HepG2 (cell line): ENCODE measurements around the gene LRRC45. TPM values are rescaled to one million over a fixed set of nuclear protein-coding genes. Genes with fewer than 3 reads are reported as not detected.

Experiments used
- ATAD3A ChIP-seq: sonication (generic); formaldehyde crosslinking; IDR thresholded peaks from 2 replicates; pipeline ENCODE4 v1.4.0; 2020; ENCODE audit warnings: missing genetic modification reagents
- GFI1 ChIP-seq: sonication (generic); formaldehyde crosslinking; IDR thresholded peaks from 2 replicates; pipeline ENCODE4 v1.5.0; 2020; ENCODE audit warnings: missing genetic modification reagents, mild to moderate bottlenecking, borderline replicate concordance
- MATR3 ChIP-seq: sonication (generic); formaldehyde crosslinking; IDR thresholded peaks from 2 replicates; pipeline ENCODE4 v1.4.0; 2020; ENCODE audit warnings: missing genetic modification reagents
- NONO ChIP-seq, 2 experiments: fragments of 450-650 bp in 1 of 2; sonication (generic) in 1 of 2; formaldehyde crosslinking in 1 of 2; IDR thresholded peaks in 1 of 2; conservative IDR thresholded peaks in 1 of 2; 2 replicates each; pipeline versions ENCODE4 v1.6.1 to v1.8.0; 2017 to 2022; ENCODE audit warnings: mild to moderate bottlenecking in 1 of 2, missing genetic modification reagents in 1 of 2, moderate library complexity in 1 of 2
- SKI ChIP-seq: fragments of 450-650 bp; IDR thresholded peaks from one replicate; pipeline ENCODE4 v1.6.1; 2018; ENCODE audit warnings: mild to moderate bottlenecking; ENCODE audit not compliant: partially characterized antibody
- TAF1 ChIP-seq: sonication (generic); formaldehyde crosslinking; IDR thresholded peaks from 2 replicates; pipeline ENCODE4 v1.4.0; 2020; ENCODE audit warnings: missing genetic modification reagents
- TEF ChIP-seq: sonication (generic); formaldehyde crosslinking; IDR thresholded peaks from 2 replicates; pipeline ENCODE4 v1.5.0; 2020; ENCODE audit warnings: missing genetic modification reagents
- ZBTB38 ChIP-seq: sonication (generic); formaldehyde crosslinking; IDR thresholded peaks from 2 replicates; pipeline ENCODE4 v1.5.1; 2020; ENCODE audit warnings: mild to moderate bottlenecking, missing genetic modification reagents
- ZBTB40 ChIP-seq, 2 experiments: fragments of 450-650 bp in 1 of 2; sonication (generic) in 1 of 2; formaldehyde crosslinking in 1 of 2; IDR thresholded peaks; 2 replicates each; pipeline versions ENCODE4 v1.6.1 to v1.8.0; 2016 to 2022; ENCODE audit warnings: antibody characterized with exemption in 1 of 2, mild to moderate bottlenecking in 1 of 2, missing genetic modification reagents in 1 of 2
- ZFP91 ChIP-seq: sonication (generic); formaldehyde crosslinking; IDR thresholded peaks from 2 replicates; pipeline ENCODE4 v1.9.0; 2022; ENCODE audit warnings: missing genetic modification reagents, mild to moderate bottlenecking, borderline replicate concordance
- ZIK1 ChIP-seq: sonication (generic); formaldehyde crosslinking; IDR thresholded peaks from 2 replicates; pipeline ENCODE4 v1.5.0; 2020; ENCODE audit warnings: mild to moderate bottlenecking, low read depth, missing genetic modification reagents, borderline replicate concordance
- ZNF382 ChIP-seq: sonication (generic); formaldehyde crosslinking; IDR thresholded peaks from 2 replicates; pipeline ENCODE4 v1.5.0; 2020; ENCODE audit warnings: missing genetic modification reagents, mild to moderate bottlenecking, borderline replicate concordance
- ZNF503 ChIP-seq: sonication (generic); formaldehyde crosslinking; IDR thresholded peaks from 2 replicates; pipeline ENCODE4 v1.4.0; 2020; ENCODE audit warnings: missing genetic modification reagents
- ZNF530 ChIP-seq: sonication (generic); formaldehyde crosslinking; IDR thresholded peaks from 2 replicates; pipeline ENCODE4 v1.5.0; 2020; ENCODE audit warnings: low read depth, mild to moderate bottlenecking, missing genetic modification reagents
- ZNF773 ChIP-seq: sonication (generic); formaldehyde crosslinking; IDR thresholded peaks from 2 replicates; pipeline ENCODE4 v1.4.0; 2020; ENCODE audit warnings: missing genetic modification reagents, borderline replicate concordance
- ZNF776 ChIP-seq: sonication (generic); formaldehyde crosslinking; IDR thresholded peaks from 2 replicates; pipeline ENCODE4 v1.4.0; 2020; ENCODE audit warnings: mild to moderate bottlenecking, missing genetic modification reagents
- polyA plus RNA-seq, 8 experiments: library from polyadenylated mRNA; depleted of rRNA in 3 of 8; stranded (reverse) in 7 of 8; unstranded in 1 of 8; fragments of >200 nt; fragmentation: Illumina TruSeq in 4 of 8; extraction: Trizol in 4 of 8; gene quantifications; 2 replicates each; pipeline versions ENCODE4 v1.2.1 to v1.2.3, GENCODE V29; 2011 to 2016; ENCODE audit warnings: low read depth in 4 of 8, missing spikeins in 1 of 8, mixed read lengths in 1 of 8; ENCODE audit not compliant: insufficient read depth in 1 of 8
- total RNA-seq, 5 experiments: library from RNA; depleted of rRNA; stranded (reverse); fragments of >200 nt; fragmentation: Illumina TruSeq; extraction: Trizol; gene quantifications; 2 replicates each; pipeline ENCODE4 v1.2.3, GENCODE V29; 2016; ENCODE audit warnings: low read depth in 1 of 5

LRRC45 gene
- total and polyA plus RNA-seq, 2 of the 13 experiments (the other 11 are each of a cell fraction or from before 2014, with no cell fraction given), result 11.6 to 48.1 TPM

- TF ChIP-seq TEF (CRISPR knock-in tag), result no peak
- no peak for TF ChIP-seq ZNF776 (CRISPR knock-in tag)
- TF ChIP-seq MATR3 (CRISPR knock-in tag), result no peak
- no peak for TF ChIP-seq TAF1 (CRISPR knock-in tag)
- TF ChIP-seq ATAD3A (CRISPR knock-in tag), result no peak
- TF ChIP-seq GFI1, result no peak
- TF ChIP-seq ZBTB40 (IDR thresholded peaks at IDR 0.05), result no peak
- TF ChIP-seq ZBTB40 (CRISPR knock-in tag; IDR thresholded peaks at IDR 0.05), result no peak
- no peak for TF ChIP-seq ZIK1 (CRISPR knock-in tag)
- TF ChIP-seq NONO (IDR thresholded peaks at IDR 0.05), result no peak
- peak; percentile 29; the same call in 1 of the 2 replicates for TF ChIP-seq NONO (CRISPR knock-in tag; conservative IDR thresholded peaks at IDR 0.05)
- TF ChIP-seq ZNF503 (CRISPR knock-in tag), result no peak
- no peak for TF ChIP-seq ZNF530 (CRISPR knock-in tag)
- no peak for TF ChIP-seq SKI
- TF ChIP-seq ZNF773 (CRISPR knock-in tag), result no peak
- TF ChIP-seq ZNF382 (CRISPR knock-in tag), result no peak
- TF ChIP-seq ZFP91, result 0 out of 2 replicates have a peak, but pooled peaks have one; percentile 32
- TF ChIP-seq ZBTB38 (CRISPR knock-in tag), result no peak
Measured at GRCh38 chr17:82016875-82017459, 6.1 kb upstream of the LRRC45 start (continued).
